Astrocyte (in vitro differentiated cells and primary cell): ENCODE data around the gene VAMP1. TPM values are rescaled to one million over a fixed set of nuclear protein-coding genes. Genes with fewer than 3 reads are reported as not detected.

ENCODE experiments used
- DNase-seq: peaks from one replicate; pipeline ENCODE4 v3.0.0-alpha.2; 2010; ENCODE audit warnings: low read depth
- FAIRE-seq: peaks from 2 replicates; lab custom pipeline; 2011; peaks lifted over from hg19 to GRCh38; lab: Jason Lieb, UNC
- H2AFZ ChIP-seq: 2 replicates; pipeline ENCODE4 v1.6.0; 2012; ENCODE audit warnings: low read depth, low read length, inconsistent platforms
- H3K27ac ChIP-seq: 2 replicates; pipeline ENCODE4 v1.5.1; 2011; ENCODE audit warnings: low read depth, low read length, inconsistent platforms
- H3K27me3 ChIP-seq: 2 replicates; pipeline ENCODE4 v1.6.0; 2011; ENCODE audit warnings: low read length, inconsistent platforms; ENCODE audit not compliant: insufficient read depth
- H3K36me3 ChIP-seq: 2 replicates; pipeline ENCODE4 v1.5.1; 2011; ENCODE audit warnings: low read length, inconsistent platforms; ENCODE audit not compliant: insufficient read depth
- H3K4me1 ChIP-seq: 2 replicates; pipeline ENCODE4 v1.5.1; 2011; ENCODE audit warnings: low read length, inconsistent platforms; ENCODE audit not compliant: insufficient read depth
- H3K4me2 ChIP-seq: 2 replicates; pipeline ENCODE4 v1.6.0; 2012; ENCODE audit warnings: low read length, inconsistent platforms
- H3K4me3 ChIP-seq: 2 replicates; pipeline ENCODE4 v1.5.1; 2011; ENCODE audit warnings: low read depth, mild to moderate bottlenecking, low read length, inconsistent platforms; ENCODE audit not compliant: insufficient read depth
- H3K79me2 ChIP-seq: 2 replicates; pipeline ENCODE4 v1.6.0; 2012; ENCODE audit warnings: mild to moderate bottlenecking, low read length, inconsistent platforms; ENCODE audit not compliant: insufficient read depth
- H3K9ac ChIP-seq: 2 replicates; pipeline ENCODE4 v1.6.0; 2012; ENCODE audit warnings: mild to moderate bottlenecking, low read length, inconsistent platforms
- H3K9me3 ChIP-seq: 2 replicates; pipeline ENCODE4 v1.5.1; 2012; ENCODE audit warnings: low read depth, mild to moderate bottlenecking, low read length, inconsistent platforms; ENCODE audit not compliant: insufficient read depth
- H4K20me1 ChIP-seq: 2 replicates; pipeline ENCODE4 v1.6.0; 2012; ENCODE audit warnings: low read length, inconsistent platforms; ENCODE audit not compliant: insufficient read depth
- H3K27ac Mint-ChIP-seq: one replicate; pipeline ENCODE4 v1.8.0; 2021; ENCODE audit warnings: mild to moderate bottlenecking, mixed read lengths; ENCODE audit not compliant: unreplicated experiment
- H3K27me3 Mint-ChIP-seq: one replicate; pipeline ENCODE4 v1.8.0; 2021; ENCODE audit warnings: low read depth, mixed read lengths; ENCODE audit not compliant: unreplicated experiment
- H3K36me3 Mint-ChIP-seq: one replicate; pipeline ENCODE4 v1.8.0; 2021; ENCODE audit warnings: low read depth, mixed read lengths; ENCODE audit not compliant: unreplicated experiment
- H3K4me1 Mint-ChIP-seq: one replicate; pipeline ENCODE4 v1.8.0; 2021; ENCODE audit warnings: low read depth, mixed read lengths; ENCODE audit not compliant: unreplicated experiment
- H3K4me3 Mint-ChIP-seq: one replicate; pipeline ENCODE4 v1.8.0; 2021; ENCODE audit warnings: mild to moderate bottlenecking, moderate library complexity, mixed read lengths; ENCODE audit not compliant: unreplicated experiment
- H3K9me3 Mint-ChIP-seq: one replicate; pipeline ENCODE4 v1.8.0; 2021; ENCODE audit warnings: mild to moderate bottlenecking, mixed read lengths; ENCODE audit not compliant: unreplicated experiment
- EZH2 ChIP-seq: IDR thresholded peaks from 2 replicates; pipeline ENCODE4 v1.6.1; 2012; ENCODE audit warnings: mild to moderate bottlenecking, low read length, inconsistent platforms; ENCODE audit not compliant: insufficient read depth
- total RNA-seq: library from RNA; stranded (reverse); gene quantifications from 2 replicates; pipeline ENCODE4 v1.2.1, GENCODE V29; 2021

VAMP1 gene
- total RNA-seq, 1 donor from 2014 or later: 23.1 TPM

DNA sequence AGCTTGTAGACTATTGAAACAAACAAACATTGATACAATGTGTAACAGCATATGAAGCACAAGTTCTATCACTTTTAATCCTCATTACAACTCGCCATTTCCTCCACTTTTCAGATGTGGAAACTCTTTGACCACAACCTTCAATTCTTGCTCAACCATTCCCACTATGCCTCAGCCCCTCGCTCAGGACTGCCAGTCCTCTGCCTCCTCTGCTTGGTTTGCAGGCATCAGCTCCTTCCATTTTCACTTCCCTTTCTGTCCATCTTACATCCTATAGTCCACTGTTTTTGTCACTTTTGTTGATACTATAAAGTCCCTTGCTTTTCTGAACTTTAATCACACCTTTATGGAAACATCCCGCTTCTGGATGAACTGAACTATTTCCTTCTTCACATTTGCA lies 53.9 kb downstream of the VAMP1 start:
- peaks cover 3% of the 10 kb centered on the region for H3K9me3 Mint-ChIP-seq
- Histone ChIP-seq H3K79me2 (no peaks in the 10 kb centered on the region), H3K4me1 (no peaks in the 10 kb centered on the region), H3K4me2 (no peak overlapping the region), H3K4me3 (no peak overlapping the region), H3K27ac (no peak overlapping the region), H3K27me3 (no peaks in the 10 kb centered on the region), H2AFZ (no peak overlapping the region), H3K9ac (no peak overlapping the region), H3K9me3 (no peaks in the 10 kb centered on the region), H4K20me1 (no peaks in the 10 kb centered on the region), H3K36me3 (no peaks in the 10 kb centered on the region)
- H3K27ac Mint-ChIP-seq: no peak overlapping the region
- TF ChIP-seq EZH2: no peak
- H3K27me3 Mint-ChIP-seq: peaks cover 6% of the 10 kb centered on the region
- H3K36me3 Mint-ChIP-seq: no peaks in the 10 kb centered on the region
- DNase-seq (no peak), FAIRE-seq (no peak)
- H3K4me3 Mint-ChIP-seq: no peak overlapping the region
- H3K4me1 Mint-ChIP-seq: no peaks in the 10 kb centered on the region

Other genes with a start within 250 kb of the VAMP1 start
- 0.72 and 2.5 TPM in 2 replicates for gene PLEKHG6, start 160.0 kb downstream of the VAMP1 start, total RNA-seq
- 118 and 128 TPM in 2 replicates for gene TNFRSF1A, start 128.6 kb downstream of the VAMP1 start, total RNA-seq
- 0.94 and 1.3 TPM in 2 replicates for gene SCNN1A, start 95.1 kb downstream of the VAMP1 start, total RNA-seq
- 2.8 and 2.9 TPM in 2 replicates for gene LTBR, start 86.5 kb downstream of the VAMP1 start, total RNA-seq
- not detected in 2 replicates for gene CD27, start 25.7 kb downstream of the VAMP1 start, total RNA-seq
- 0.87 and 1.6 TPM in 2 replicates for gene TAPBPL, start 18.6 kb downstream of the VAMP1 start, total RNA-seq
- 192 and 202 TPM in 2 replicates for gene MRPL51, start 22.6 kb upstream of the VAMP1 start, total RNA-seq
- 18.6 and 21.1 TPM in 2 replicates for gene NCAPD2, start 23.4 kb upstream of the VAMP1 start, total RNA-seq
- gene GAPDH, start 63.8 kb upstream of the VAMP1 start, total RNA-seq: 5,151 and 5,167 TPM in 2 replicates
- 18.8 and 20.8 TPM in 2 replicates for gene IFFO1, start 85.4 kb upstream of the VAMP1 start, total RNA-seq
- 53.1 and 66.8 TPM in 2 replicates for gene NOP2, start 97.6 kb upstream of the VAMP1 start, total RNA-seq
- gene CHD4, start 136.7 kb upstream of the VAMP1 start, total RNA-seq: 319 and 329 TPM in 2 replicates
- gene LPAR5, start 165.3 kb upstream of the VAMP1 start, total RNA-seq: 0.73 and 0.89 TPM in 2 replicates
- gene ACRBP, start 176.8 kb upstream of the VAMP1 start, total RNA-seq: 0.54 and 0.60 TPM in 2 replicates
- 30.9 and 34.8 TPM in 2 replicates for gene ING4, start 192.4 kb upstream of the VAMP1 start, total RNA-seq
- gene ZNF384, start 218.7 kb upstream of the VAMP1 start, total RNA-seq: 48.9 and 50.6 TPM in 2 replicates
- 3.1 and 3.6 TPM in 2 replicates for gene PIANP, start 230.1 kb upstream of the VAMP1 start, total RNA-seq